Parathyroid adenoma (tissue), 2 donors: ENCODE data around the gene RANBP9.

ENCODE experiments used
- H2AFZ ChIP-seq: fragments of 300-600 bp; sonication (generic); one replicate; pipeline ENCODE4 v1.7.0; 2017; ENCODE audit warnings: antibody characterized with exemption, mild to moderate bottlenecking
- H3K27ac ChIP-seq: fragments of 300-600 bp; sonication (generic); one replicate; pipeline ENCODE4 v1.7.0; 2017
- H3K27me3 ChIP-seq: fragments of 300-600 bp; sonication (generic); one replicate; pipeline ENCODE4 v1.7.0; 2017; ENCODE audit warnings: low read length; ENCODE audit not compliant: control insufficient read depth, insufficient read depth
- H3K36me3 ChIP-seq: fragments of 300-600 bp; sonication (generic); one replicate; pipeline ENCODE4 v1.7.0; 2017; ENCODE audit warnings: low read length; ENCODE audit not compliant: control insufficient read depth, insufficient read depth
- H3K4me1 ChIP-seq: fragments of 300-600 bp; sonication (generic); one replicate; pipeline ENCODE4 v1.7.0; 2017; ENCODE audit warnings: control low read depth
- H3K4me2 ChIP-seq: fragments of 300-600 bp; sonication (generic); one replicate; pipeline ENCODE4 v1.7.0; 2017; ENCODE audit warnings: low read length
- H3K4me3 ChIP-seq: fragments of 300-600 bp; sonication (generic); one replicate; pipeline ENCODE4 v1.7.0; 2017; ENCODE audit warnings: low read depth, low read length
- H3K79me2 ChIP-seq: fragments of 300-600 bp; sonication (generic); one replicate; pipeline ENCODE4 v1.7.0; 2017; ENCODE audit warnings: control low read depth
- H3K9ac ChIP-seq: fragments of 300-600 bp; sonication (generic); one replicate; pipeline ENCODE4 v1.7.0; 2017; ENCODE audit warnings: mild to moderate bottlenecking
- H3K9me3 ChIP-seq: fragments of 300-600 bp; sonication (generic); one replicate; pipeline ENCODE4 v1.7.0; 2017; ENCODE audit warnings: low read length; ENCODE audit not compliant: control insufficient read depth
- CTCF ChIP-seq: fragments of 300-600 bp; sonication (generic); IDR thresholded peaks from one replicate; pipeline ENCODE4 v1.7.0; 2017; ENCODE audit warnings: antibody characterized with exemption, mild to moderate bottlenecking
- donor health status: primary hyperparathyroidism.

The RANBP9 gene

GRCh38 chr6:13743736-13744127, 32.1 kb upstream of the RANBP9 start:
- Histone ChIP-seq H2AFZ (peak overlapping the region; percentile 83), H3K36me3 (no peaks in the 10 kb centered on the region), H3K27me3 (no peaks in the 10 kb centered on the region), H3K4me1 (no peaks in the 10 kb centered on the region), H3K4me3 (no peak overlapping the region), H3K4me2 (no peak overlapping the region), H3K9ac (no peak overlapping the region), H3K9me3 (no peaks in the 10 kb centered on the region), H3K27ac (no peak overlapping the region), H3K79me2 (no peaks in the 10 kb centered on the region)
- TF ChIP-seq CTCF, result no peak

GRCh38 chr6:13742961-13743735, 31.5 kb upstream of the RANBP9 start:
- Histone ChIP-seq H3K27ac (peak overlapping the region; percentile 32), H3K79me2 (no peaks in the 10 kb centered on the region), H3K27me3 (no peaks in the 10 kb centered on the region), H3K4me1 (no peaks in the 10 kb centered on the region), H3K9me3 (no peaks in the 10 kb centered on the region), H3K36me3 (no peaks in the 10 kb centered on the region), H3K4me3 (no peak overlapping the region), H3K4me2 (no peak overlapping the region), H3K9ac (no peak overlapping the region), H2AFZ (peak overlapping the region; percentile 83)
- TF ChIP-seq CTCF, result no peak

GRCh38 chr6:13741365-13741764, 29.7 kb upstream of the RANBP9 start:
- H3K4me3 ChIP-seq, result no peak overlapping the region
- no peaks in the 10 kb centered on the region for H3K4me1 ChIP-seq
- H3K36me3 ChIP-seq, result no peaks in the 10 kb centered on the region
- no peak overlapping the region for H3K27ac ChIP-seq
- no peak overlapping the region for H3K9ac ChIP-seq
- no peaks in the 10 kb centered on the region for H3K79me2 ChIP-seq
- H3K27me3 ChIP-seq, result no peaks in the 10 kb centered on the region
- H3K4me2 ChIP-seq, result no peak overlapping the region
- H3K9me3 ChIP-seq, result no peaks in the 10 kb centered on the region
- H2AFZ ChIP-seq, result no peak overlapping the region
- no peak for TF ChIP-seq CTCF

GRCh38 chr6:13735031-13735430, 23.4 kb upstream of the RANBP9 start:
- Histone ChIP-seq H3K9me3 (no peaks in the 10 kb centered on the region), H3K36me3 (no peaks in the 10 kb centered on the region), H3K4me3 (no peak overlapping the region), H3K9ac (no peak overlapping the region), H3K4me1 (peaks cover 3% of the 10 kb centered on the region), H3K27me3 (no peaks in the 10 kb centered on the region), H3K4me2 (no peak overlapping the region), H2AFZ (no peak overlapping the region), H3K27ac (no peak overlapping the region), H3K79me2 (no peaks in the 10 kb centered on the region)
- no peak for TF ChIP-seq CTCF
